H1 (cell line): Measurements from ENCODE around the gene KCNMA1. TPM values are rescaled to one million over a fixed set of nuclear protein-coding genes. Genes with fewer than 3 reads are reported as not detected.

ENCODE experiments used
- NRF1 ChIP-seq: IDR thresholded peaks from 2 replicates; pipeline ENCODE4 v1.6.1; 2011; ENCODE audit warnings: mild to moderate bottlenecking, low read depth, low read length, improper control_type of control experiment
- RAD21 ChIP-seq, 2 experiments: IDR thresholded peaks in 1 of 2; conservative IDR thresholded peaks in 1 of 2; 2 replicates each; pipeline ENCODE4 v1.6.1; 2011; ENCODE audit warnings: low read depth in 2 of 2, low read length in 2 of 2, improper control_type of control experiment in 1 of 2, inconsistent platforms in 1 of 2, mild to moderate bottlenecking in 1 of 2, moderate library complexity in 1 of 2
- polyA plus RNA-seq, 7 experiments: library from polyadenylated mRNA; depleted of rRNA in 3 of 7; stranded (reverse) in 5 of 7; unstranded in 2 of 7; fragments of >200 nt in 5 of 7; fragments of 200-250 nt in 2 of 7; gene quantifications; 1 replicate in 5 of 7; 2 replicates in 1 of 7; 4 replicates in 1 of 7; pipeline versions ENCODE4 v1.2.1 to v1.2.3, GENCODE V29; 2011 to 2013; ENCODE audit warnings: missing spikeins in 2 of 7, mixed read lengths in 2 of 7
- total RNA-seq: library from RNA; stranded (reverse); fragmentation: NEBNext Ultra II Directional; extraction: Animal tissue kit (Norgen Biotek cat#: 25700); gene quantifications from 2 replicates; pipeline ENCODE4 v1.2.1, GENCODE V29; 2021

Gene KCNMA1
- total and polyA plus RNA-seq, 2 of the 8 experiments (the other 6 are each of a cell fraction or from before 2014, with no cell fraction given) = 10.2 to 11.1 TPM

DNA sequence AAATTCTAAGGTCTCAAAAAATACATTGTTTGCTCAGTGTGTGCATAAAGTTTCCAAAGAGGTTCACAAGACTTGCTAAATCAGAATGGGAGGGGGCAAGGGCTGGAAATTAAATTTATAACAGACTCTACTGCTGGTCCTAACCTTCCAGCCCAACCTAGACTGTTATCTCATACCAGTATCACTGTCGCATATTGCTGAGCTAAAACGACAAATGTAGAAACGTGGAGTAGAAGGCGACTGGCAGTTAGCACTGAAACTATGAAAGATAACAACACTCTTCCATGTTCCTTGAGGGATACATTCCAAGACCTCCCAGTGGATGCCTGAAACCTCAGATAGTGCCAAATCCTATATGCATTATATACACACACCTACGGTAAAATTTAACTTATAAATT is 514.3 kb downstream of the KCNMA1 start (continued):
- TF ChIP-seq RAD21 (IDR thresholded peaks at IDR 0.05 in 1 of 2, conservative IDR thresholded peaks at IDR 0.05 in 1 of 2; ENCODE audit: low read depth in 2 of 2, low read length in 2 of 2) = no peak
- TF ChIP-seq NRF1 = no peak
